ENCODE data around the gene CBX4. TPM values are rescaled to one million over a fixed set of nuclear protein-coding genes. Genes with fewer than 3 reads are reported as not detected.

The CBX4 gene
- total and polyA plus RNA-seq, 2 experiments from 2014 or later: 1.4 to 4.6 TPM

- TF ChIP-seq REST (IDR thresholded peaks at IDR 0.05; ENCODE audit: unreplicated experiment) (no peak), CTCF (conservative IDR thresholded peaks at IDR 0.05; ENCODE audit: low read depth in 2 of 2) (no peak), POLR2AphosphoS5 (IDR thresholded peaks at IDR 0.05; ENCODE audit: low read depth) (no peak), ZNF331 (CRISPR knock-in tag; IDR thresholded peaks at IDR 0.05; ENCODE audit: low read depth) (no peak)
These were observed 27.3 kb downstream of the CBX4 start (continued) for GRCh38 chr17:79811868-79812352.

GRCh38 chr17:79811011-79811867 lies 28.0 kb downstream of the CBX4 start:
- no peaks in the 10 kb centered on the region for H3K79me2 ChIP-seq (replicated peaks; ENCODE audit: insufficient read depth)
- no peak overlapping the region for H2AFZ ChIP-seq
- no peak overlapping the region for H3K27ac ChIP-seq (ENCODE audit: low read depth)
- peaks cover 38% of the 10 kb centered on the region for H3K4me1 ChIP-seq (ENCODE audit: insufficient read depth)
- peaks cover 94% of the 10 kb centered on the region for H3K27me3 ChIP-seq (ENCODE audit: insufficient read depth)
- no peaks in the 10 kb centered on the region for H3K36me3 ChIP-seq (ENCODE audit: insufficient read depth)
- peaks cover 6% of the 10 kb centered on the region for H4K20me1 ChIP-seq (replicated peaks; ENCODE audit: insufficient read depth)
- Mint-ChIP-seq H3K36me3 (ENCODE audit: low read depth) (peaks cover 3% of the 10 kb centered on the region; the same call in 1 of the 3 replicates), H3K27me3 (ENCODE audit: insufficient read depth, low read depth, poor library complexity) (peaks cover 90% of the 10 kb centered on the region), H3K27ac (no peak overlapping the region), H3K4me1 (peaks cover 41% of the 10 kb centered on the region), H3K9me3 (peaks cover 6% of the 10 kb centered on the region; the same call in 1 of the 3 replicates), H3K4me3 (peak overlapping the region; percentile 60)
- ATAC-seq (no peak), DNase-seq (ENCODE audit: low spot score) (no peak)
- H3F3A ChIP-seq (replicated peaks; ENCODE audit: low read depth): peaks cover 35% of the 10 kb centered on the region
- peak overlapping the region; percentile 77 for H3K4me2 ChIP-seq
- H3K4me3 ChIP-seq: peak overlapping the region; percentile 41
- H3K9me2 ChIP-seq (ENCODE audit: insufficient read depth): no peaks in the 10 kb centered on the region
- TF ChIP-seq ZNF114 (CRISPR knock-in tag; IDR thresholded peaks at IDR 0.05) (no peak), REST (IDR thresholded peaks at IDR 0.05; ENCODE audit: unreplicated experiment) (no peak), EZH2phosphoT487 (IDR thresholded peaks at IDR 0.05; ENCODE audit: unreplicated experiment) (no peak), ZNF462 (CRISPR knock-in tag; IDR thresholded peaks at IDR 0.05) (no peak)

Data from GM23338 (cell line).